ENCODE measurements around the gene USP3. TPM values are rescaled to one million over a fixed set of nuclear protein-coding genes. Genes with fewer than 3 reads are reported as not detected.

The USP3 gene
- total and polyA plus RNA-seq, 10 of the 15 experiments (the other 5 are each of a cell fraction or from before 2014, with no cell fraction given) = 23.8 to 64.5 (median 50.3) TPM

GRCh38 chr15:63539521-63539920, 35.1 kb downstream of the USP3 start:
- intact Hi-C loops (cut with micrococcal nuclease; ENCODE audit: unreplicated experiment) (no loop called here), in situ Hi-C loops (cut with MboI) (no loop called here)
- Histone ChIP-seq H3K27ac (ENCODE audit: control insufficient read depth, insufficient read depth) (no peak overlapping the region), H3K4me1 (ENCODE audit: control insufficient read depth, insufficient read depth, low read length) (peaks cover 35% of the 10 kb centered on the region), H3K79me2 (ENCODE audit: control insufficient read depth, insufficient read depth, low read length) (peaks cover 48% of the 10 kb centered on the region), H3K4me2 (ENCODE audit: control insufficient read depth, insufficient read depth) (no peak overlapping the region), H3K9me3 (replicated peaks; ENCODE audit: control insufficient read depth, insufficient read depth, low read length) (no peaks in the 10 kb centered on the region), H2AFZ (ENCODE audit: control insufficient read depth, low read depth, low read length) (no peak overlapping the region), H3K36me3 (ENCODE audit: control insufficient read depth in 2 of 2, insufficient read depth in 2 of 2, low read length in 1 of 2) (peaks cover 2 to 20% of the 10 kb centered on the region in 2 experiments; a peak in 3 of 4 replicates), H3K4me3 (no peak overlapping the region), H3K9ac (ENCODE audit: control insufficient read depth, insufficient read depth, low read length) (no peak overlapping the region), H3K27me3 (replicated peaks in 1 of 2; ENCODE audit: control insufficient read depth in 2 of 2, insufficient read depth in 2 of 2, low read length in 1 of 2) (no peaks in the 10 kb centered on the region), H4K20me1 (ENCODE audit: control insufficient read depth, insufficient read depth) (no peaks in the 10 kb centered on the region)
- ATAC-seq (no peak), FAIRE-seq (no peak), DNase-seq (ENCODE audit: low read depth, low spot score) (no peak)
- SMC1A ChIA-PET (ENCODE audit: uncharacterized antibody, unreplicated experiment) = interaction anchor here (1.1 to 4.7 kb wide), 3 partner anchors 17 to 33 kb away, joined by 3 to 30 read pairs (median 7); no protein-coding TSS in a partner anchor
- RAD21 ChIA-PET (ENCODE audit: unreplicated experiment) = interaction anchor here (1.0 to 1.6 kb wide), 2 partner anchors 8 to 32 kb away, joined by 3 to 4 read pairs; no protein-coding TSS in a partner anchor
- POLR2A ChIA-PET = interaction anchor here (1.1 kb wide), 1 partner anchor 28 kb away, joined by 4 read pairs; no protein-coding TSS in a partner anchor
- BruUV-seq (replicated peaks) = no TSS peak
- 91% methylated on average over 6 of the region's 6 CpGs for WGBS (ENCODE audit: insufficient coverage, insufficient replicate concordance, low lambda C conversion rate, missing lambda C conversion rate)
- no peak for TF ChIP-seq RBBP5 (conservative IDR thresholded peaks at IDR 0.05)
- no peak for TF ChIP-seq PML (IDR thresholded peaks at IDR 0.05; ENCODE audit: low read length)
- no peak for TF ChIP-seq ZNF274 (IDR thresholded peaks at IDR 0.05; ENCODE audit: insufficient read depth, insufficient read length)
- TF ChIP-seq, protein P1, sequence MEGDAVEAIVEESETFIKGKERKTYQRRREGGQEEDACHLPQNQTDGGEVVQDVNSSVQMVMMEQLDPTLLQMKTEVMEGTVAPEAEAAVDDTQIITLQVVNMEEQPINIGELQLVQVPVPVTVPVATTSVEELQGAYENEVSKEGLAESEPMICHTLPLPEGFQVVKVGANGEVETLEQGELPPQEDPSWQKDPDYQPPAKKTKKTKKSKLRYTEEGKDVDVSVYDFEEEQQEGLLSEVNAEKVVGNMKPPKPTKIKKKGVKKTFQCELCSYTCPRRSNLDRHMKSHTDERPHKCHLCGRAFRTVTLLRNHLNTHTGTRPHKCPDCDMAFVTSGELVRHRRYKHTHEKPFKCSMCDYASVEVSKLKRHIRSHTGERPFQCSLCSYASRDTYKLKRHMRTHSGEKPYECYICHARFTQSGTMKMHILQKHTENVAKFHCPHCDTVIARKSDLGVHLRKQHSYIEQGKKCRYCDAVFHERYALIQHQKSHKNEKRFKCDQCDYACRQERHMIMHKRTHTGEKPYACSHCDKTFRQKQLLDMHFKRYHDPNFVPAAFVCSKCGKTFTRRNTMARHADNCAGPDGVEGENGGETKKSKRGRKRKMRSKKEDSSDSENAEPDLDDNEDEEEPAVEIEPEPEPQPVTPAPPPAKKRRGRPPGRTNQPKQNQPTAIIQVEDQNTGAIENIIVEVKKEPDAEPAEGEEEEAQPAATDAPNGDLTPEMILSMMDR (IDR thresholded peaks at IDR 0.05 in 2 of 3, conservative IDR thresholded peaks at IDR 0.05 in 1 of 3; ENCODE audit: control insufficient read depth in 2 of 3, extremely low read depth in 1 of 3, insufficient read depth in 1 of 3, low read depth in 3 of 3, low read length in 3 of 3) = no peak
- TF ChIP-seq PAX5 (IDR thresholded peaks at IDR 0.05; ENCODE audit: borderline replicate concordance, low read depth, low read length) = no peak
- TF ChIP-seq TARDBP (IDR thresholded peaks at IDR 0.05; ENCODE audit: borderline replicate concordance) = no peak
- no peak for TF ChIP-seq PBX3 (IDR thresholded peaks at IDR 0.05; ENCODE audit: insufficient replicate concordance, low read depth, low read length)
- TF ChIP-seq ASH2L (IDR thresholded peaks at IDR 0.05; ENCODE audit: borderline replicate concordance, low read depth) = no peak
- no peak for TF ChIP-seq POLR2AphosphoS2 (IDR thresholded peaks at IDR 0.05; ENCODE audit: low read depth, low read length)
- no peak for TF ChIP-seq HDAC2 (IDR thresholded peaks at IDR 0.05)
- TF ChIP-seq MYB (IDR thresholded peaks at IDR 0.05; ENCODE audit: borderline replicate concordance, low read depth, low read length) = no peak
- TF ChIP-seq SREBF2 (IDR thresholded peaks at IDR 0.05; ENCODE audit: low read length) = no peak
- no peak for TF ChIP-seq JUNB (IDR thresholded peaks at IDR 0.05)
- no peak for TF ChIP-seq IRF3 (IDR thresholded peaks at IDR 0.05)
- CTCF ChIA-PET = interaction anchor here (1.2 kb wide), 1 partner anchor 60 kb away, joined by 3 read pairs; no protein-coding TSS in a partner anchor
